Measurements from ENCODE around the gene MUC5B.

GRCh38 chr11:1218788-1219445, 3.9 kb upstream of the MUC5B start:
- TF ChIP-seq POLR2A (IDR thresholded peaks at IDR 0.05) (no peak), CTCF (IDR thresholded peaks at IDR 0.05) (no peak), POLR2AphosphoS5 (IDR thresholded peaks at IDR 0.05; ENCODE audit: insufficient read depth in 1 of 2, low read depth in 1 of 2) (no peak)

Data from vagina (tissue), 2 donors.